ENCODE data around the gene THRA.

The THRA gene

GRCh38 chr17:40092581-40092980 is 29.8 kb downstream of the THRA start:
- no peak for DNase-seq (ENCODE audit: low read depth)
- H3K4me3 ChIP-seq (ENCODE audit: low read length) = no peak overlapping the region
- TF ChIP-seq, protein P1, sequence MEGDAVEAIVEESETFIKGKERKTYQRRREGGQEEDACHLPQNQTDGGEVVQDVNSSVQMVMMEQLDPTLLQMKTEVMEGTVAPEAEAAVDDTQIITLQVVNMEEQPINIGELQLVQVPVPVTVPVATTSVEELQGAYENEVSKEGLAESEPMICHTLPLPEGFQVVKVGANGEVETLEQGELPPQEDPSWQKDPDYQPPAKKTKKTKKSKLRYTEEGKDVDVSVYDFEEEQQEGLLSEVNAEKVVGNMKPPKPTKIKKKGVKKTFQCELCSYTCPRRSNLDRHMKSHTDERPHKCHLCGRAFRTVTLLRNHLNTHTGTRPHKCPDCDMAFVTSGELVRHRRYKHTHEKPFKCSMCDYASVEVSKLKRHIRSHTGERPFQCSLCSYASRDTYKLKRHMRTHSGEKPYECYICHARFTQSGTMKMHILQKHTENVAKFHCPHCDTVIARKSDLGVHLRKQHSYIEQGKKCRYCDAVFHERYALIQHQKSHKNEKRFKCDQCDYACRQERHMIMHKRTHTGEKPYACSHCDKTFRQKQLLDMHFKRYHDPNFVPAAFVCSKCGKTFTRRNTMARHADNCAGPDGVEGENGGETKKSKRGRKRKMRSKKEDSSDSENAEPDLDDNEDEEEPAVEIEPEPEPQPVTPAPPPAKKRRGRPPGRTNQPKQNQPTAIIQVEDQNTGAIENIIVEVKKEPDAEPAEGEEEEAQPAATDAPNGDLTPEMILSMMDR (IDR thresholded peaks at IDR 0.05; ENCODE audit: insufficient read depth, low read depth, low read length, missing control alignments) = no peak

DNA sequence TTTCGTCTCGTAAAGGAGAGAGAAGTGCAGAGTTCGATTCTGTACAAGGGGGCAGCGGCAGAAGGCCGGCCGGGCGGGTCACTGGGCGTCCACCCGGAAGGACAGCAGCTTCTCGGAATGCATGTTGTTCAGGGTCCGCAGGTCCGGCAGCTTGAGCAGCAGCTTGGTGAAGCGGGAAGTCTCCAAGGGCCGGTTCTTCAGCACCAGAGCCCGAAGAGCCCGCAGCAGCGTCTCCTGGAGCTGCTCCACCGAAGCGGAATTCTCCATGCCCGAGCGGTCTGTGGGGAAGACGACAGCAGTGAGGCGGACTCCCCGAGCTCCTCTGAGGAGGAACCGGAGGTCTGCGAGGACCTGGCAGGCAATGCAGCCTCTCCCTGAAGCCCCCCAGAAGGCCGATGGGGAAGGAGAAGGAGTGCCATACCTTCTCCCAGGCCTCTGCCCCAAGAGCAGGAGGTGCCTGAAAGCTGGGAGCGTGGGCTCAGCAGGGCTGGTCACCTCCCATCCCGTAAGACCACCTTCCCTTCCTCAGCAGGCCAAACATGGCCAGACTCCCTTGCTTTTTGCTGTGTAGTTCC is 30.3 kb downstream of the THRA start:
- TF ChIP-seq, protein P1 (IDR thresholded peaks at IDR 0.05; ENCODE audit: insufficient read depth, low read depth, low read length, missing control alignments) = no peak
- H3K4me3 ChIP-seq (ENCODE audit: low read length) = no peak overlapping the region
- DNase-seq (ENCODE audit: low read depth) = no peak

DNA sequence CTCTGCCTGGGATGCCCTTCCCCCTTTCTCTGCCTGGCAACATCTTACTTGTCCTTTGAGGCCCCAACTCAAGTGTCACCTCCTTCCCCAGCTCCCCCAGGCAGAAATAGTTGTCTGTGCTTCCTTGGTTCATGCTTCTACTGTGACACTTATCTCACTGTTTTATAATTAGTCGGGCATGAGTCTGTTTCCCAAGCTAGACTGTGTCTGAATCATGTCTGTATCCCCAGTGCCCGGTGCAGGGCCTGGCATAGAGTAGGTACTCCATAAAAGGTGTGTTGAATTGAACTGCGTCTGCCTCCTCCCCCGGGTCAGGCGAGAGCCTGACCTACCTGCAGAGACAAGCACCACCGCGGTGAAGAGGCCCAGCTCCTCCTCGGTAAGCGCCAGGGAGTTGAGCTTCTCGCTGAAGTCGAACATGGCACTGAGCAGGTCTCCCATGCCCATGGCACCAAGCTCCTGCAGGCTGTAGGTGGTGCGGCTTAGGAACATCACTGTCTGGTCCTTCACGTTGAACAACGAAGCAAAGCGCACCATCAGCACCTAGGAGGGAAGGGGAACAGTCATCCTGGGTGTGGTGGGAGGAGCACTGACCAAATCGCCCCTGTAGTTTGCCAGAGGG is 30.9 kb downstream of the THRA start:
- no peak overlapping the region for H3K4me3 ChIP-seq (ENCODE audit: low read length)
- TF ChIP-seq, protein P1 (IDR thresholded peaks at IDR 0.05; ENCODE audit: insufficient read depth, low read depth, low read length, missing control alignments) = no peak
- no peak for DNase-seq (ENCODE audit: low read depth)

DNA sequence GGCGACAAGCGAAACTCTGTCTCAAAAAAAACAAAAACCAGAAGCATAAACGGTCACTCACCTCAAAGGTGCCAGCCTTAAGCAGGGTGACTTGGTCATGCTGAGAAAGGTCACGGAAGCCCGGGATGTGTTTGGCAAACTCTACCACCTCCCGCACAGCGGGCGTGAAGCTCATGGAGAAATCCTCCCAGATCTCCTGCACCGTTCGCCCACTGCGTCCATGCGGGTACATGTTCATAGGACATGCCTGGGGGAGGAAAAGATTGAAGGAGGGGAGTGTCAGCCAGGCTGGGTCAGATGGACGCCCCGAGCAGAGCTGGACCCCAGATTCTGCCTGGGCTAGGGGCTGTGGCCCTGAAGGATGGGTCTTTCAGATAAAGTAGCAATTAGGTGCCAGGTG is 32.1 kb downstream of the THRA start:
- TF ChIP-seq, protein P1 (IDR thresholded peaks at IDR 0.05; ENCODE audit: insufficient read depth, low read depth, low read length, missing control alignments) = no peak
- no peak for DNase-seq (ENCODE audit: low read depth)
- no peak overlapping the region for H3K4me3 ChIP-seq (ENCODE audit: low read length)

DNA sequence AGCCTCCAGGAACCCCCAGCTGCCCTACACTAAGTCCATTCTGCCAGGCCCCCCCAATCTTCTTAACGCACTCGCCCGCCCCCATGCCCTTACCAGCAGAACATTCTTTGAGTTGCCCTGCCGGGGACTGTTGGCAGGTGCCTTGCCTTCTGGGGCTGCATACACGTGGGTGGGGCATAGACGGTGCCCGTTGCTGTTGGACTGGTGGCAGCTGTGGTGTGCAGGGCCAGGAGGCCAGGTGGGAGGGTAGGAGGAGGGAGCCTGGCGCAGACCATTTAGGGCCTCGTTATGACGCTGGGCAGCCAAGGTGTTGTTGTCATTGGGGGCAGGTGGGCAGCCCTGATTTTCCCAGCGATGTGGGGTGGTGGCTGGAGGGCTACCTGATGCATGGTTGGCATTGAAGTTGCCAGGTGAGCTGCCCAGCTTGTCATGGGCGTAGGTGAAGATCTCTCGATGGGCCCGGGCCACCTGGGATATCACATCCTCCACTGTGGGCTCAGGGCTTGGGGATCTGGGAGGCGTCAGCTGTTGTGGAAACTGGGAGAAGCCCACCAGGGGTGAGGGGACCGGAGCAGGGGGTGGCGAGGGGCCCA is 32.7 kb downstream of the THRA start:
- TF ChIP-seq, protein P1 (IDR thresholded peaks at IDR 0.05; ENCODE audit: insufficient read depth, low read depth, low read length, missing control alignments) = no peak
- DNase-seq (ENCODE audit: low read depth) = no peak
- no peak overlapping the region for H3K4me3 ChIP-seq (ENCODE audit: low read length)

- H3K4me3 ChIP-seq (ENCODE audit: low read length) = no peak overlapping the region
- DNase-seq (ENCODE audit: low read depth) = no peak
- TF ChIP-seq, protein P1 (IDR thresholded peaks at IDR 0.05; ENCODE audit: insufficient read depth, low read depth, low read length, missing control alignments) = no peak
These were observed 33.4 kb downstream of the THRA start for GRCh38 chr17:40095944-40096791.
